SK-N-SH treated with all-trans-retinoic acid at 6 μM for 48 hours (cell line): ENCODE measurements around the gene RAB25.

Source experiments
- BACH2 ChIP-seq: fragments of 250-450 bp; sonication (Bioruptor Pico); IDR thresholded peaks from 2 replicates; pipeline ENCODE4 v1.9.0; 2021; ENCODE audit warnings: mild to moderate bottlenecking, borderline replicate concordance
- ISL1 ChIP-seq: fragments of 250-450 bp; sonication (Bioruptor Pico); IDR thresholded peaks from 2 replicates; pipeline ENCODE4 v2.1.2; 2022; ENCODE audit warnings: mild to moderate bottlenecking, moderate library complexity
- TSHZ2 ChIP-seq: fragments of 250-450 bp; sonication (Bioruptor Pico); IDR thresholded peaks from 2 replicates; pipeline ENCODE4 v1.5.0; 2020; ENCODE audit warnings: mild to moderate bottlenecking, moderate library complexity
- ZFP30 ChIP-seq: fragments of 450-650 bp; formaldehyde crosslinking; IDR thresholded peaks from 2 replicates; pipeline ENCODE4 v1.5.0; 2022; ENCODE audit warnings: mild to moderate bottlenecking, moderate library complexity
- ZNF8 ChIP-seq: fragments of 450-650 bp; formaldehyde crosslinking; IDR thresholded peaks from 2 replicates; pipeline ENCODE4 v1.5.0; 2020; ENCODE audit warnings: mild to moderate bottlenecking, moderate library complexity
- TF ChIP-seq, protein P1 (sequence below): fragments of 250-450 bp; sonication (Bioruptor Pico); IDR thresholded peaks from 2 replicates; pipeline ENCODE4 v1.8.0; 2020; ENCODE audit warnings: mild to moderate bottlenecking, moderate library complexity, borderline replicate concordance
- TF ChIP-seq, protein P2 (sequence below): fragments of 250-450 bp; sonication (Bioruptor Pico); IDR thresholded peaks from 2 replicates; pipeline ENCODE4 v1.5.1; 2020; ENCODE audit warnings: low read depth, mild to moderate bottlenecking, moderate library complexity

DNA sequence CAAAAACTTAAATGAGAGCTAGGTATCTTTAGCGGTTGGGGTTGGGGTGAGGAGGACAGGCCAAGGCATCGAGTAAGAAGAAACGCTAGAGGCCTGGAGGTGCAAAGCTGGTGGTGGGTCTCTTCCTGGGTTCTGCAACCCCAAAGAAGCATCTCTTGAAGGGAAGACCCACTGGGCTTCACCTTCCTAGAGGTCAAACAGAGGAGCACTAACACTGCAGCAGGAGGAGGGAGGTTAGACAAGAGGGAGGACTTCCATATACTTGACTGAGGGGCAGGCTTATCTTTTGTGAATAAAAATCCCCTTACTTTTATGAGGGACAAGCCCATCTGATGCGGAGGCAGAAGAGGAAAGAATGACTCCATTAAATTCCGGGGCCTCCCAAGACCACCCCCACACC is 18.8 kb downstream of the RAB25 start:
- TF ChIP-seq ZFP30 (CRISPR knock-in tag) (no peak), ZNF8 (CRISPR knock-in tag) (no peak), ISL1 (CRISPR knock-in tag) (no peak), BACH2 (CRISPR knock-in tag) (no peak), TSHZ2 (no peak)
- TF ChIP-seq, protein P1, sequence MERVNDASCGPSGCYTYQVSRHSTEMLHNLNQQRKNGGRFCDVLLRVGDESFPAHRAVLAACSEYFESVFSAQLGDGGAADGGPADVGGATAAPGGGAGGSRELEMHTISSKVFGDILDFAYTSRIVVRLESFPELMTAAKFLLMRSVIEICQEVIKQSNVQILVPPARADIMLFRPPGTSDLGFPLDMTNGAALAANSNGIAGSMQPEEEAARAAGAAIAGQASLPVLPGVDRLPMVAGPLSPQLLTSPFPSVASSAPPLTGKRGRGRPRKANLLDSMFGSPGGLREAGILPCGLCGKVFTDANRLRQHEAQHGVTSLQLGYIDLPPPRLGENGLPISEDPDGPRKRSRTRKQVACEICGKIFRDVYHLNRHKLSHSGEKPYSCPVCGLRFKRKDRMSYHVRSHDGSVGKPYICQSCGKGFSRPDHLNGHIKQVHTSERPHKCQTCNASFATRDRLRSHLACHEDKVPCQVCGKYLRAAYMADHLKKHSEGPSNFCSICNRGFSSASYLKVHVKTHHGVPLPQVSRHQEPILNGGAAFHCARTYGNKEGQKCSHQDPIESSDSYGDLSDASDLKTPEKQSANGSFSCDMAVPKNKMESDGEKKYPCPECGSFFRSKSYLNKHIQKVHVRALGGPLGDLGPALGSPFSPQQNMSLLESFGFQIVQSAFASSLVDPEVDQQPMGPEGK (CRISPR knock-in tag): no peak
- TF ChIP-seq, protein P2, sequence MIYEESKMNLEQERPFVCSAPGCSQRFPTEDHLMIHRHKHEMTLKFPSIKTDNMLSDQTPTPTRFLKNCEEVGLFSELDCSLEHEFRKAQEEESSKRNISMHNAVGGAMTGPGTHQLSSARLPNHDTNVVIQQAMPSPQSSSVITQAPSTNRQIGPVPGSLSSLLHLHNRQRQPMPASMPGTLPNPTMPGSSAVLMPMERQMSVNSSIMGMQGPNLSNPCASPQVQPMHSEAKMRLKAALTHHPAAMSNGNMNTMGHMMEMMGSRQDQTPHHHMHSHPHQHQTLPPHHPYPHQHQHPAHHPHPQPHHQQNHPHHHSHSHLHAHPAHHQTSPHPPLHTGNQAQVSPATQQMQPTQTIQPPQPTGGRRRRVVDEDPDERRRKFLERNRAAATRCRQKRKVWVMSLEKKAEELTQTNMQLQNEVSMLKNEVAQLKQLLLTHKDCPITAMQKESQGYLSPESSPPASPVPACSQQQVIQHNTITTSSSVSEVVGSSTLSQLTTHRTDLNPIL: no peak
